GM18499 (cell line): ENCODE results near the gene P3R3URF.

ENCODE experiments used
- ATAC-seq: cut with Tn5 transposase; IDR thresholded peaks from one replicate; pipeline ENCODE4 v1.9.1; 2021; ENCODE audit warnings: moderate number of reproducible peaks; ENCODE audit not compliant: insufficient read depth, unreplicated experiment

The P3R3URF gene

DNA sequence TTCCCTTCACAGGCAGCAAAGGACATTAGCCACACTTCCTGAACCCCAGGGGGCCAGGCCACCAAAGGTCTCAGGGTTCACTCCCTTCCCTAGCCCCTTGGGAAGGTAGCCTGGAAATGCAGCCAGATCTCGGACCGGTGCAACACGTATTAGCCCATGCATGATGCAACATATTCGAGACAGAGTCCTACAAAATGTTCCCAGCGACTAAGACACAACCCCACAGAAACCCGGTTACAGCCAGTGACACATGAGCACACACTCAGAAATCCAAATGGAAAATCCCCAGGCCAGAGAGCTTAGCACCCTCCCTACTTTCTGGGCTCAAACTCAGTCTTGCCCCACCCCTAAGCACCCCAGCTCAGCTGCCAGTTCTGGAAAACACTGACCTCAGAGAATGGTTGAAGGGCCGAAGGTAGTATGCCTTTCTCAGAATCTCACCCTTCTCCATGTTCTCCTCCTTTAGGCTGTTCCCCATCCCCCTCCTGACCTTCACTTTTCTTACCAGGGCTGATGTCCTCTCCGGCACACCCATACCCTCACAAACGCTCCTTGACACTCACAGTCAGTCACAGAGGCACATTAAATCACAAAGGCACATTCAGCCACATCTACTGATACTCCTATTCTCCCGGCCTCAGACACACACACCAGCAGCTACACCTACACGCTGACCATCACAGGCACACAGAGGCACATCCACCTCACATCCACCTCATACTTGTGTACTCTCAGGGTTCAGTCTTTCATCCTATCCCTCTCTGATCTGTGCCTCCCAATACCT lies 1.6 kb downstream of the P3R3URF start, which contains the start of gene TSPAN1:
TSS of gene TSPAN1 (plus strand) at position 640 of the 784 bp plus-strand sequence. CDS start 6,021 bp downstream, outside the sequence.
- ATAC-seq, result no peak

DNA sequence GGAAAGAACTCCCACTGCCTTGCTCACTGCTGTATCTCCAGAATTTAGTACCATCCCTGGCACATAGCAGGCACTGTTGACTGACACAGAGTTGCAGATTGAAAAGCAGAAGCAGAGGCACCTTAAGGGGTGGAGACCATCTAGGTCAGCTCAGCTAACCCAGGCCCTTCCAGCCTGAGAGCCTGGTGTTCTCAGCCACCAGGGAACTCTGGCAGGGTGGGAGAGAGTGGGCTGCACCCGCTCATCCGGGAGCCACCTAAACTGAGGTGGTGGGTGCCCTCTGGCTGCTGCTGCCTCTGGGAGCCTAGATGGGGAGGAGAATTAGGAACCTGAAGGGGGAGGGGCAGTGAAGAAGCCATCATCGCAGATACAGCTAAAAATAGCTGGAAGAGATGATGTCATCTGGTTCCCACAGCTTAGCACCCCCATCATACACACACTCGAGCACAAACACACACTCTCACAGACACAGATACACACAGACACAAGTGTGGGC lies 2.9 kb downstream of the P3R3URF start:
- ATAC-seq, result no peak

DNA sequence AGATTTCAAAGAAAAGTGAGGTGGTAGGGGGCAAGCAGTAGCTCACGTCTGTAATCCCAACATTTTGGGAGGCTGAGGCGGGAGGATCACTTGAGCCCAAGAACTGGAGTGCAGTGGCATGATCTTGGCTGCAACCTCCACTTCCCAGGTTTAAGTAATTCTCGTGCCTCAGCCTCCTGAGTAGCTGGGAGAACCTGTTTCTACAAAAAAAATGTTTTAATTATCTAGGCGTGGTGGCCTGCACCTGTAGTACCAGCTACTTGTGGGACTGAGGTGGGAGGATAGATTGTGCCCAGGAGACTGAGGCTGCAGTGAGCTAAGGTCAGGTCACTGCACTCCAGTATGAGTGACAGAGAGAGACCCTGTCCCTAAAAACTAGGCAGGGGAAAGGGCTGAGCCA lies 4.0 kb downstream of the P3R3URF start:
- ATAC-seq, result no peak

DNA sequence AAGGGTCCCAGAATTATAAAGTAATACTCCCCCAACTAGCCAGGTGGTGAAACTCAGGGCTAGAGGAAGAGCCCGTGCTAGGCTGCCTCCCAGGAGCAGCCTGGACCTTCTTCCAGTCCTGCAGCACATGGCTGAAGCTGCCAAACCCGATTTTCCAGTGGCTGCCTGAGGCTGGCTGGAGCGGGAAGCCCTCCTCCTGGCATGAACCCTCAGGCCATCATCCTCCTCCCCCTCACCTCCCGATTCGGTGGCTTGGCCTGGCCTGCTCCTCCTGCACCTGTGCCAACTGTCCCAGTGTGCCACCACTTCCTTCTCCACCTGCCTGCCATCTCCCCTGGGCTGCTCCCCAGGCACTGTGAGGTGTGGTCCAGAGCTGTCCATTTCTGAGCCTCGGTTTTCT lies 4.4 kb downstream of the P3R3URF start:
- no peak for ATAC-seq

GRCh38 chr1:46171351-46171750 lies 4.9 kb downstream of the P3R3URF start:
- no peak for ATAC-seq

GRCh38 chr1:46169811-46170454 lies 6.4 kb downstream of the P3R3URF start:
- no peak for ATAC-seq

- no peak for ATAC-seq
Observed at GRCh38 chr1:46168477-46168876, 7.8 kb downstream of the P3R3URF start.

- no peak for ATAC-seq
Observed at GRCh38 chr1:46166521-46167462, 9.5 kb downstream of the P3R3URF start.

- ATAC-seq, result no peak
Observed at GRCh38 chr1:46160212-46160611, 16.1 kb downstream of the P3R3URF start.

DNA sequence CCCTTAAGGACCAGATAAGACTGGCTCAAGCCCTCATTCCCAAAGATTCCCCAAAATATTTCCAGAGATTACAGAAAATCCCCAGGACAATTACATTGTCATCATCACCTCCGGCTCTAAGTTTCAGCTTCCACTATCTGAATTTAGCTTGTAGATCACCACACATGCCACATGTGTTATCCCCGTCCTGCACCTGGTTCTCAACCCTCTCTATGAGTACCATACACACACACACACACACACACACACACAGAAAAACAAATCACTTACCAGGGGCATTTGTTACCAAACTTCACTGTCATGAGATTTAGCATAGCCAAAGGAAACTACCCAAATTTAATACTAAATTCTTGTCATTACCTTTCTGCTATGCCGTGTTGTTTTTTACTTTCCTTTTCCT lies 16.8 kb downstream of the P3R3URF start:
- ATAC-seq, result no peak

DNA sequence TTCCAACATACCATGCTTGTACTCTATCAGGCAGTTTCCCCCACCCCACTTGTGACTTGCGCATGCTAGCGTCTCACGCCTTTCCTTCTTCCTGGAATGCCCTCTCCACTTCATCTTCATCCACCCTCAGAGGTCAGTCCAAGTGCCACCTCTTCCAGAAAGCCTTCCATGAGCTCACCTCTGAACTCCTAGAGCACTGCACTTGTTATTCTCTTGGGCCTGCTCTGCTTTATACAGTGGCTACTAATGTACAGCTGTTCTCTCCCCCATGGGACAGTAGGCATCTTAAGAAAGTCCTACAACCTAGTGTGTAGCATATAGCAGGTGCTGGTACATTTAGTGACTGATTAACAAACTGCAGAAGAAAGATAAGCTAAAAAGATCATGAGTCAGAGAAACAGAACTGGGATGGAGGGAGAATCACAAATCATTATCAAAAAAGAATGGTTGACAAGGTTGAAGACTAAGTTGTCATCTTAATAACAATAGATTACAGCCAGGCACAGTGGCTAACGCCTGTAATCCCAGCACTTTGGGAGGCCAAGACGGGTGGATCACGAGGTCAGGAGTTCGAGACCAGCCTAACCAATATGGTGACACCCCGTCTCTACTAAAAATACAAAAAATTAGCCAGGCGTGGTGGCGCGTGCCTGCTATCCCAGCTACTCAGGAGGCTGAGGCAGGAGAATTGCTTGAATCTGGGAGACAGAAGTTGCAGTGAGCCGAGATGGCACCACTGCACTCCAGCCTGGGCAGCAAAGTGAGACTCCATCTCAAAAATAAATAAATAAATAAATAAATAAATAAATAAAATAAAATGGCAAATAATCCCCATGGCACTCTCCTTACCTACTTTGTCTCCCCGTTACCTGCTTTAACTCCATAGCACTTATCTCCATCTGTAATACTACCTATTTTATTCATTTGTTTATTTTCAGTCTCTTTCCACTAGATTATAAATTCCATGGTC lies 17.7 kb downstream of the P3R3URF start:
- ATAC-seq, result no peak

- no peak for ATAC-seq
Observed at GRCh38 chr1:46157916-46158311, 18.4 kb downstream of the P3R3URF start.

GRCh38 chr1:46153732-46154131 lies 22.6 kb downstream of the P3R3URF start:
- ATAC-seq, result no peak

DNA sequence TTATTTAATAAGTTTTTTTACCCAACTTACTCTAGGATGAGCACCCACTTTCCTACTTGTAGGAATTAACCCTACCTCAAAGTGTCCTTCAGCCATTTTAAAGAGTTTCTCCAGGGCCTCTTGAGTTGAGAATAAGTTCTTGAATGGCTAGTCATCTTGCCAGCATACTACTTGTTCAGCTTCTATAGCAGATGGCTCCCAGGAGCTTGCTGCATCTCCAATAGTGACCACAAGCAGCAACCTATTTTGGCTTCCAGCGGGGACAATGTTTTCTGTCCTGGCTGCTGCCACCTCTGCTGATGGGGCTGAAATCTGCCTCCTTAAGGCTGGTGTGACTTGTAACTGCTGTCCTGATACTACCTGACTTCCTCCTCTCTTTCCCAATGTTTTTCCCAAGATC lies 23.1 kb downstream of the P3R3URF start:
- no peak for ATAC-seq

DNA sequence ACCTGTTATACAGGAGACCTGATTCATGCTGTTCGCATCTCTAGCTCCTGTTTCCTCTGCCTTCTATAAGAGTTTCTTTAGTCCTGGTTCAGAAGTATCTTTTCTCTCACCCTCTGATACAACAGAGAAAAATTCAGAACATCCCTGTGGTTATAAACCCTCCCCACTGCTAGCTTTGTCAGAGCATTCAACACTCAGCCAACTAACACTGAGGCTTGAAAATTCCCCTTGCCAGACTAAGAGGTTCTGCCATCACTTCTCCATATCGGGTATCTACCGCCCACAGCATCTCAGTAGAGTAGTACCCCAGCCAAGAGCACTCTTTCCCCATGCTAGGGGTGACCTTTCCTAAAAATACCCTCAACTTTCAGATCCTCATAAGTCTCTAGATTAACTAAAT lies 24.3 kb downstream of the P3R3URF start:
- no peak for ATAC-seq

DNA sequence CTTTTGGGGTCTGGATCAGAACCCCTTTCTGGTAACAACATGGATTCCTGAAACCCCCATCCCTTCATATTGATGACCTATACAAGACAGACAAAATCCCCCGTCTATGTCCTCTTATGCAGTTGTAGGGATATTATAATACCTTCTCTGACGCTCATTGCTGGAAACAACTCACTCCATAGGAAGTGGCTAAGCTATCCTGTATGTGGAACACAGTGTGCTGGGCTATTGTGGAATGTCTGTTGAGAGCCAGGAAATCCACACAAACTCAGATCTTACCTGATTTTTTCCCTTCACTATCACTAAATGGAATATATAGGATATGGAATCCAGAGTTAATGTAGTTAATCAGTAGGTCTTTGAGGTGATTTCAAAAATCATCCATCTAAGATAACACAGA lies 26.2 kb downstream of the P3R3URF start:
- ATAC-seq, result no peak

DNA sequence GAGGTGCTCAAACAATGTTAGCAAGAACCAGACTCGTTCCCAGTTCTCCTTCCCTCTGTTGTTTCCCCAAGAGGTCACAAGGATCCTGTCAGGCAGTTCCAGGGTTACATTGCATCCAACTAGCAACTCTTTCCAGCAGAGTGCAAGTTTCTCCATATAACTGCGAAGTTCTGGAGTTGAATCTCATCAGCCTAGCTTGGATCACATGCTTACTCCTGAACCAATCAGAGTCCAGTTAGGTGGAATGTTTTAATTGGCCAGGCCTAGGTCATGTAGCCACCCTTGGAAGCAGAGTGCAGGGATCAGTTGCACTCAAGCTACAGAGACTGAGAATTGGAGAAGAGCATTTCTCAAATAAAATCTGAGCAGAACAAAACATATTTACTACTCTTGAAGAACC lies 28.0 kb downstream of the P3R3URF start:
- ATAC-seq, result no peak

- no peak for ATAC-seq
Observed at GRCh38 chr1:46137916-46138315, 38.4 kb downstream of the P3R3URF start.

GRCh38 chr1:46136711-46137110 lies 39.6 kb downstream of the P3R3URF start:
- ATAC-seq, result no peak
